Neural crest cell (in vitro differentiated cells): Measurements from ENCODE around the gene GDF2. TPM values are rescaled to one million over a fixed set of nuclear protein-coding genes. Genes with fewer than 3 reads are reported as not detected.

Experiments
- DNase-seq: peaks from one replicate; pipeline ENCODE4 v3.0.0; 2021; ENCODE audit warnings: low read depth, mixed read lengths, low spot score
- H3K27ac Mint-ChIP-seq: one replicate; pipeline ENCODE4 v1.8.0; 2021; ENCODE audit warnings: mild to moderate bottlenecking, mixed read lengths; ENCODE audit not compliant: unreplicated experiment
- H3K27me3 Mint-ChIP-seq: 2 replicates; pipeline ENCODE4 v1.8.0; 2021; ENCODE audit warnings: low read depth, mild to moderate bottlenecking, mixed read lengths
- H3K36me3 Mint-ChIP-seq: 2 replicates; pipeline ENCODE4 v1.8.0; 2021; ENCODE audit warnings: low read depth, mild to moderate bottlenecking, mixed read lengths
- H3K4me1 Mint-ChIP-seq: 2 replicates; pipeline ENCODE4 v1.8.0; 2021; ENCODE audit warnings: mixed read lengths
- H3K4me3 Mint-ChIP-seq: one replicate; pipeline ENCODE4 v1.8.0; 2021; ENCODE audit warnings: mild to moderate bottlenecking, mixed read lengths
- H3K9me3 Mint-ChIP-seq: 2 replicates; pipeline ENCODE4 v1.8.0; 2021; ENCODE audit warnings: mixed read lengths
- CTCF ChIP-seq: fragments of 200-600 bp; sonication (generic); conservative IDR thresholded peaks from 2 replicates; pipeline ENCODE4 v1.5.0; 2021; ENCODE audit warnings: antibody characterized with exemption, mild to moderate bottlenecking
- total RNA-seq: library from RNA; stranded (reverse); gene quantifications from 2 replicates; pipeline ENCODE4 v1.2.1, GENCODE V29; 2021

The GDF2 gene
- total RNA-seq, 1 donor from 2014 or later = not detected

GRCh38 chr10:47354900-47355299 is 32.6 kb downstream of the GDF2 start:
- Mint-ChIP-seq H3K27ac (no peak overlapping the region), H3K27me3 (no peaks in the 10 kb centered on the region), H3K4me3 (no peak overlapping the region), H3K9me3 (no peaks in the 10 kb centered on the region), H3K4me1 (no peaks in the 10 kb centered on the region), H3K36me3 (no peaks in the 10 kb centered on the region)
- no peak for DNase-seq
- TF ChIP-seq CTCF = no peak

GRCh38 chr10:47356708-47357107 is 34.5 kb downstream of the GDF2 start:
- TF ChIP-seq CTCF = no peak
- no peaks in the 10 kb centered on the region for H3K27me3 Mint-ChIP-seq
- H3K27ac Mint-ChIP-seq = no peak overlapping the region
- H3K36me3 Mint-ChIP-seq = no peaks in the 10 kb centered on the region
- no peaks in the 10 kb centered on the region for H3K4me1 Mint-ChIP-seq
- no peak overlapping the region for H3K4me3 Mint-ChIP-seq
- no peak for DNase-seq
- H3K9me3 Mint-ChIP-seq = no peaks in the 10 kb centered on the region

- TF ChIP-seq CTCF = no peak
- H3K9me3 Mint-ChIP-seq = no peaks in the 10 kb centered on the region
- H3K27ac Mint-ChIP-seq = no peak overlapping the region
- H3K27me3 Mint-ChIP-seq = no peaks in the 10 kb centered on the region
- H3K36me3 Mint-ChIP-seq = no peaks in the 10 kb centered on the region
- H3K4me1 Mint-ChIP-seq = no peaks in the 10 kb centered on the region
- DNase-seq = no peak
- no peak overlapping the region for H3K4me3 Mint-ChIP-seq
These were observed 34.9 kb downstream of the GDF2 start for GRCh38 chr10:47357131-47357582.

GRCh38 chr10:47357911-47358310 is 35.7 kb downstream of the GDF2 start:
- Mint-ChIP-seq H3K36me3 (no peaks in the 10 kb centered on the region), H3K9me3 (no peaks in the 10 kb centered on the region), H3K27ac (no peak overlapping the region), H3K27me3 (no peaks in the 10 kb centered on the region), H3K4me1 (no peaks in the 10 kb centered on the region), H3K4me3 (no peak overlapping the region)
- no peak for DNase-seq
- no peak for TF ChIP-seq CTCF

GRCh38 chr10:47358457-47358856 is 36.2 kb downstream of the GDF2 start:
- DNase-seq = no peak
- Mint-ChIP-seq H3K9me3 (no peaks in the 10 kb centered on the region), H3K4me1 (no peaks in the 10 kb centered on the region), H3K4me3 (no peak overlapping the region), H3K27ac (no peak overlapping the region), H3K36me3 (no peaks in the 10 kb centered on the region), H3K27me3 (no peaks in the 10 kb centered on the region)
- no peak for TF ChIP-seq CTCF

- Mint-ChIP-seq H3K4me1 (no peaks in the 10 kb centered on the region), H3K9me3 (no peaks in the 10 kb centered on the region), H3K4me3 (no peak overlapping the region), H3K27me3 (no peaks in the 10 kb centered on the region), H3K36me3 (no peaks in the 10 kb centered on the region), H3K27ac (no peak overlapping the region)
- no peak for DNase-seq
- no peak for TF ChIP-seq CTCF
These were observed 36.8 kb downstream of the GDF2 start for GRCh38 chr10:47359101-47359500.
